Mesothelial cell of epicardium (in vitro differentiated cells): ENCODE results near the gene NAALADL1. TPM values are rescaled to one million over a fixed set of nuclear protein-coding genes. Genes with fewer than 3 reads are reported as not detected.

Source experiments
- DNase-seq, 2 experiments: peaks; one replicate each; pipeline ENCODE4 v3.0.0; 2021; ENCODE audit warnings: low spot score in 2 of 2; ENCODE audit not compliant: unreplicated experiment in 2 of 2
- H3K27ac Mint-ChIP-seq: 2 replicates; pipeline ENCODE4 v1.8.0; 2021; ENCODE audit warnings: mixed read lengths
- H3K27me3 Mint-ChIP-seq: 2 replicates; pipeline ENCODE4 v1.8.0; 2021; ENCODE audit warnings: low read depth, mixed read lengths
- H3K36me3 Mint-ChIP-seq: 2 replicates; pipeline ENCODE4 v1.8.0; 2021; ENCODE audit warnings: mixed read lengths
- H3K4me1 Mint-ChIP-seq: 2 replicates; pipeline ENCODE4 v1.8.0; 2021; ENCODE audit warnings: mixed read lengths
- H3K4me3 Mint-ChIP-seq: 2 replicates; pipeline ENCODE4 v1.8.0; 2021; ENCODE audit warnings: mild to moderate bottlenecking, moderate library complexity, mixed read lengths
- H3K9me3 Mint-ChIP-seq: 2 replicates; pipeline ENCODE4 v1.8.0; 2021; ENCODE audit warnings: mixed read lengths
- CTCF ChIP-seq: fragments of 200-600 bp; sonication (generic); IDR thresholded peaks from one replicate; pipeline ENCODE4 v1.5.0; 2021; ENCODE audit warnings: antibody characterized with exemption; ENCODE audit not compliant: unreplicated experiment
- total RNA-seq: library from RNA; stranded (reverse); gene quantifications from 3 replicates; pipeline ENCODE4 v1.2.1, GENCODE V29; 2021

Gene NAALADL1
- total RNA-seq, 1 donor from 2014 or later: 1.2 TPM

- Mint-ChIP-seq H3K4me1 (no peaks in the 10 kb centered on the region), H3K9me3 (no peaks in the 10 kb centered on the region), H3K27me3 (no peaks in the 10 kb centered on the region), H3K27ac (no peak overlapping the region), H3K4me3 (no peak overlapping the region), H3K36me3 (peaks cover 12% of the 10 kb centered on the region)
- DNase-seq: no peak
- no peak for TF ChIP-seq CTCF
Observed at GRCh38 chr11:65077451-65077850, 19.1 kb upstream of the NAALADL1 start.

DNA sequence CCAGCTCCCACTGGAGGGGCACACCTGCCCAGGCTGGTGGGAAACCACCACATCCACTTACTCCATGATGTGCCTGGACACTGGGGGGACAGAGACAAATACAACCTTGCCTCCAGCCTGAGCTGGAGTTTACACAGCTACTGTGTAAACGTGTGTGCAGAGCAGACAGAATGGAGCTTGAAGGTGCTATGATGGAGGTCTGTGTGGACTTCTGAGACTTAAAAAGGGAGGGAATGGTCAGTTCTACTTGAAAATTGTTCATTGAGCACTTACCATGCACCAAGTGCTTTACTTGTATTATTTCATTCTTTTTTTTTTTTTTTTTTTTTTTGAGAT, 14.2 kb upstream of the NAALADL1 start:
- TF ChIP-seq CTCF: no peak
- no peaks in the 10 kb centered on the region for H3K27me3 Mint-ChIP-seq
- H3K4me1 Mint-ChIP-seq: no peaks in the 10 kb centered on the region
- no peaks in the 10 kb centered on the region for H3K9me3 Mint-ChIP-seq
- H3K4me3 Mint-ChIP-seq: no peak overlapping the region
- H3K36me3 Mint-ChIP-seq: no peaks in the 10 kb centered on the region
- no peak overlapping the region for H3K27ac Mint-ChIP-seq
- DNase-seq: no peak

- TF ChIP-seq CTCF: no peak
- Mint-ChIP-seq H3K36me3 (no peaks in the 10 kb centered on the region), H3K27me3 (no peaks in the 10 kb centered on the region), H3K27ac (no peak overlapping the region), H3K4me1 (no peaks in the 10 kb centered on the region), H3K4me3 (no peak overlapping the region), H3K9me3 (no peaks in the 10 kb centered on the region)
- no peak for DNase-seq
Observed at GRCh38 chr11:65071907-65072630, 13.7 kb upstream of the NAALADL1 start.

GRCh38 chr11:65069217-65069616, 10.9 kb upstream of the NAALADL1 start:
- H3K4me1 Mint-ChIP-seq: no peaks in the 10 kb centered on the region

GRCh38 chr11:65067446-65067845, 9.1 kb upstream of the NAALADL1 start:
- H3K36me3 Mint-ChIP-seq: no peaks in the 10 kb centered on the region
- no peak for DNase-seq
- no peaks in the 10 kb centered on the region for H3K9me3 Mint-ChIP-seq
- no peak for TF ChIP-seq CTCF
- no peaks in the 10 kb centered on the region for H3K27me3 Mint-ChIP-seq
- no peak overlapping the region for H3K27ac Mint-ChIP-seq
- no peak overlapping the region for H3K4me3 Mint-ChIP-seq
- no peaks in the 10 kb centered on the region for H3K4me1 Mint-ChIP-seq

More at GRCh38 chr11:65069217-65069616, 10.9 kb upstream of the NAALADL1 start:
- no peak for DNase-seq
- no peak for TF ChIP-seq CTCF
- H3K36me3 Mint-ChIP-seq: no peaks in the 10 kb centered on the region
- H3K27me3 Mint-ChIP-seq: no peaks in the 10 kb centered on the region
- no peaks in the 10 kb centered on the region for H3K9me3 Mint-ChIP-seq
- H3K4me3 Mint-ChIP-seq: no peak overlapping the region
- no peak overlapping the region for H3K27ac Mint-ChIP-seq

DNA sequence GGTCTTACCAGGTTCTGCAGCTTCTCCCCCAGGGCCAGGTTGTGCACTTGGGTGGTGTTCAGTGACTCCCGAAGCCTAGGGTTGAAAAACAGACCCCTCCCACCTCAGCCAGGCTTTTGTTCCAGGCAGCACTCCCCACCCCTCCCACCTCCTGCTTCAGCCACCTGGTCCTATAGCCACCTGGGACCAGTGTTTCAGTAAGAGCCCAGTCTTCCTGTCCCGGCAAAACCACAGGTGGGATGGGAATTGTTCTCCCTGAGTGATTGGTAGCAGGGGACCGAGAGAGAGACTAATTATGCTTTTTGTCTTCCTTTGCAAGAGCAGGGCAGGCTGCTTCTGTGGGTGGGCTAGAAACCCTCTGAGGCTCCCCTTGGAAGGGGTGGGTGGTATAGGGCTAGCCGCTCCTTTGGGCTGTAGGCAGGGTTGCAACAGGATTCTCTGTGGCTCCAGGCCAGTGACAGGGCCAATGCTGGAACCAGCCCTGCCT, 8.5 kb upstream of the NAALADL1 start:
- Mint-ChIP-seq H3K4me1 (no peaks in the 10 kb centered on the region), H3K9me3 (no peaks in the 10 kb centered on the region), H3K27me3 (peaks cover 2% of the 10 kb centered on the region), H3K4me3 (no peak overlapping the region), H3K36me3 (no peaks in the 10 kb centered on the region), H3K27ac (no peak overlapping the region)
- no peak for DNase-seq
- TF ChIP-seq CTCF: no peak
